SU-DHL-6 (cell line): ENCODE measurements around the gene ABCB9.

Experiments used
- CTCF ChIP-seq: fragments of 200-600 bp; sonication (generic); IDR thresholded peaks from one replicate; pipeline ENCODE4 v1.5.1; 2017; ENCODE audit warnings: antibody characterized with exemption, mild to moderate bottlenecking, low read length, moderate library complexity; ENCODE audit not compliant: insufficient read depth, poor library complexity, severe bottlenecking
- EZH2phosphoT487 ChIP-seq: fragments of 200-600 bp; sonication (generic), shearing (Covaris generic); conservative IDR thresholded peaks from 2 replicates; pipeline ENCODE4 v1.6.1; 2018; ENCODE audit warnings: mild to moderate bottlenecking, antibody characterized with exemption, low read length, moderate library complexity, mixed read lengths

GRCh38 chr12:122961531-122962329 lies 4.5 kb downstream of the ABCB9 start:
- TF ChIP-seq CTCF = no peak
- TF ChIP-seq EZH2phosphoT487 = no peak
